HG03571 (cell line): ENCODE results near the gene VWA8.
"Not testable (repeated sequence)": the region's sequence is repeated elsewhere in the genome, so short reads cannot be mapped to it uniquely, and the experiment has no call there.

Experiments
- ATAC-seq: cut with Tn5 transposase; IDR thresholded peaks from one replicate; pipeline ENCODE4 v1.9.1; 2021; ENCODE audit not compliant: unreplicated experiment

Gene VWA8

GRCh38 chr13:41751734-41752445 lies 209.0 kb downstream of the VWA8 start:
- ATAC-seq: no peak

GRCh38 chr13:41751277-41751676 lies 209.6 kb downstream of the VWA8 start:
- ATAC-seq: no peak

- no peak for ATAC-seq
Measured at GRCh38 chr13:41746259-41746658, 214.7 kb downstream of the VWA8 start.

GRCh38 chr13:41745496-41745895 lies 215.4 kb downstream of the VWA8 start:
- not testable (repeated sequence) for ATAC-seq

GRCh38 chr13:41742917-41743552 lies 217.9 kb downstream of the VWA8 start:
- ATAC-seq: no peak

- no peak for ATAC-seq
Measured at GRCh38 chr13:41740479-41740878, 220.4 kb downstream of the VWA8 start.

- ATAC-seq: no peak
Measured at GRCh38 chr13:41722684-41723535, 238.0 kb downstream of the VWA8 start.

- ATAC-seq: no peak
Measured at GRCh38 chr13:41720839-41721561, 239.9 kb downstream of the VWA8 start.

GRCh38 chr13:41716236-41716635 lies 244.7 kb downstream of the VWA8 start:
- ATAC-seq: no peak

- no peak for ATAC-seq
Measured at GRCh38 chr13:41713405-41713804, 247.5 kb downstream of the VWA8 start.

GRCh38 chr13:41710771-41711170 lies 250.1 kb downstream of the VWA8 start:
- ATAC-seq: no peak

GRCh38 chr13:41709511-41709910 lies 251.4 kb downstream of the VWA8 start:
- ATAC-seq: no peak

GRCh38 chr13:41708713-41709112 lies 252.2 kb downstream of the VWA8 start:
- no peak for ATAC-seq

- ATAC-seq: no peak
Measured at GRCh38 chr13:41707194-41707821, 253.6 kb downstream of the VWA8 start.

GRCh38 chr13:41706152-41706551 lies 254.8 kb downstream of the VWA8 start:
- ATAC-seq: no peak

- ATAC-seq: no peak
Measured at GRCh38 chr13:41702540-41702939, 258.4 kb downstream of the VWA8 start.

GRCh38 chr13:41701676-41702075 lies 259.2 kb downstream of the VWA8 start:
- no peak for ATAC-seq

- no peak for ATAC-seq
Measured at GRCh38 chr13:41700790-41701310, 260.1 kb downstream of the VWA8 start.

- ATAC-seq: no peak
Measured at GRCh38 chr13:41699759-41700158, 261.1 kb downstream of the VWA8 start.

GRCh38 chr13:41697578-41697977 lies 263.3 kb downstream of the VWA8 start:
- ATAC-seq: no peak
